HG03025 (cell line): Measurements from ENCODE around the gene PLCH1.

Experiments used
- ATAC-seq: cut with Tn5 transposase; IDR thresholded peaks from one replicate; pipeline ENCODE4 v1.9.1; 2021; ENCODE audit warnings: mild to moderate bottlenecking, moderate library complexity; ENCODE audit not compliant: unreplicated experiment, low FRiP score

PLCH1 gene

GRCh38 chr3:155494332-155494731, 250.5 kb downstream of the PLCH1 start:
- ATAC-seq, result no peak

DNA sequence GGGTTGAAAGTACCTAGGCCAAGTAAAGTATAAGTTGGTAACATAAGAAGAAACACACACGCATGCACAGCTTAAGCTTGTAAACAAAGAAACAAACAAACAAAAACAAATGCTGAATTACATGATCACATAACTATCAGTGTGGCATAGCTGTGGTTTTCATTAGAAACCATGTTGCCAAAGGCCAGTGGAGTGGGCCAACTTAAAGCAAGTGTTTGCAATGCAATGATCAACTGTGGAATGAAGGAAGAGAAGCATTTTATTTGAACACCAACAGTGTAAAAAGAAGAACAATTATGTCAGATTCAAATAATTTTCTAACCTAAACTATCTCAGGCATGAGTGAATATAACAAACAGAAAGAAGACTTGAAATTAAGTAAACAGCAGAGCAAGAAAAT, 252.0 kb downstream of the PLCH1 start:
- ATAC-seq, result no peak

GRCh38 chr3:155491696-155492095, 253.2 kb downstream of the PLCH1 start:
- no peak for ATAC-seq

DNA sequence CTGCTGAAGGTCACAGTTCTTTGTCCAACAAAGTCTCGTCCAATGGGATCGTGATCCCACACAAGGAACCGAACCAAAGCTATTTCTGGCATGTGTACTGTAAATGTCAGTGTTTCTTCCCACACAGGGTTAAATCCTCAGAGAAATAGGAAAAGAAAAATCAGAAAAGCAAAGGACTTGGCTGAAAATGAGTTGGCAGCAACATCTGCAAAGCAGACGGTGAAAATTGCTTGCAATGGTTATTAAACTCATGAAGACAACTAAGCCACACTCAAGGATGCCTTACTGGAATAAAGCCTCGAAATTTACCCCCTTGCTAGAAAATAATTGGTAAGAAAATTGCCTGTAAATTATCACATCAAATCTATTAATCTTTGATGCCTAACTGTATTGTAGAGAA, 256.2 kb downstream of the PLCH1 start:
- no peak for ATAC-seq

GRCh38 chr3:155485897-155486296, 259.0 kb downstream of the PLCH1 start:
- no peak for ATAC-seq

- no peak for ATAC-seq
These were observed 263.3 kb downstream of the PLCH1 start for GRCh38 chr3:155481591-155481990.

DNA sequence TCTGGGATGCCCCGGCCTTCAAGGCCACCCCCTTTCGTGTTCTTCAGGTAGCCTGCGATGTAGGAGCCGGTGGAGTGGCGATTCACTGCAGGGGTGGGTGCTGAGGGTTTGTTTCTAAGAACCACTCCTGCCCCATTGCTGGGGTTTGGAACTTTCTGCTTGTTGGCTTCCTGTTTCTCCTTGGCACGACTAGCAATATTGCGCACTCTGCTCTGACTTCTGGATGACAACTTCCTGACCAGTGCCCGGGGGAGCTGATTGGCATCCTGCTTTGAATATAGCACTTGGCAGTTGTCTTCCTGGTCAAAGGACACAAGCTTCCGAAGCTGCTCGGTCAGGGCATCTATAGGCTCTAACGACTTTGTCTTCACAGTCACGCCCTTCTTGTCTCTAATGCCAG, 263.8 kb downstream of the PLCH1 start:
- no peak for ATAC-seq

DNA sequence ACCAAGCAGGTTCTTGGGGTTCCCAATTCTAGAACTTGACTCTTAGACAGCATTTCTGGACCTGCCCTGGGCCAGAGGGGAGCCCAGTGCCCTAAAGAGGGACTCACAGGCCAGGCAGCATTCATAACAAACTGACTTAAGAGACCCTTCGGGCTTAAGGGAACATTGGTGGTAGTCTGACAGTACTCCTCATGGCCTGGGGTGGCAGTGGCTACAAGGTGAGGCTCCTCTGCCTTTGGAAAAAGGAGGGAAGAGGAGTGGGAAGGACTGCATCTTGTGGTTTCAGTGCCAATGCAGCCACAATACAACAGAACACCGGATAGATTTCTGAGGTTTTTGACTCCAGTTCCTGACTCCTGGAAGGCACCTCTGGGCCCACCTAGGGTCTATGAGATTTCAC, 279.2 kb downstream of the PLCH1 start:
- ATAC-seq, result no peak

- no peak for ATAC-seq
These were observed 282.2 kb downstream of the PLCH1 start for GRCh38 chr3:155462672-155463071.

DNA sequence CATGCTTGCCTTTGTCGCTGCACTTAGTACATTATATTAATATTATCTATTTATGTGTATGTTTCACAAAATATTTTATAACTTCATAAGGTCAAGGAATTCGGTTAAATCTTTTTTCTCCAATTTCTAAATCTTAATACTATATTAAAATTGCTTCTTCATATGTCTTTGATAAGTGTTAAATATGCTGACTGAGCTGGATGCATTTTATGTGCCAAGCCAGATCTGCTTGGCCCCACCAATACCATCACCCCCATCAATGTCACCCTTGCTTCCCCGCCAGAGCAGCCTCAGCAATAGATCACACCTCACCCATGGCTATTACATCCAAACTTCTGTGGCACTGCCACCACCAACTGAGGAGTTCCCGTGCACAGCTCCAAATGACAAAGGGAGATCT, 287.3 kb downstream of the PLCH1 start:
- no peak for ATAC-seq

- ATAC-seq, result no peak
These were observed 289.1 kb downstream of the PLCH1 start for GRCh38 chr3:155455765-155456164.

- no peak for ATAC-seq
These were observed 291.4 kb downstream of the PLCH1 start for GRCh38 chr3:155453512-155453911.

DNA sequence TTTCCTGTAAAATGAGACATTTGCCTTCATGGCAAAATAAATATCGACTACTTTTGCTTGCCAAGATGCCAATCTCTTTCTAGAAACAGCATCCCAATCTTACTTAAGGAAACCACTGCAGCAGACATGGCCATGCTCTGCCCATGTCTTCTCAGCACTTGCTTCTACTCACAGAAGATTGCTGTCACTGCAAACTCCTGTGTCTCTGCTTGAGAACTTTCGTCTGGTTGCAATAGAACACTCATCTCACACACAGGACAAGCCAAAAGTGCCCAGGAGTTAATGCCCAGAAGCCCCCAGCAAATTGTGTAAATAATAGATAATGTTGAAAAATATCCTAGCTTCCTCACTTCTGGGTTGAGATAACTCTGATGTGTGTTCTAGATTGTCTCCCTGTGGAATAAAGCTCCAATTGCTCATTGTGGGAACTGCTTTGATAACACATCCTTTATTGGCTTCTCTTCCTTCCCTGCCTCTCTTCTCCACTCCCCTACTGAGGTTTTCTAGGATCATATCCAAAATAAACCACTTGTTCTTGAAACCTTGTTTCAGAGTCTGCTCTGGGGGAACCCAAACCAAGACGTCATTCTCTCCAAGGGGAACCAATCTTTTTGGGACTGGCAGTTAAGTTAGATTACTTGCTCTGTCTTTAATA, 295.1 kb downstream of the PLCH1 start:
- ATAC-seq, result no peak

DNA sequence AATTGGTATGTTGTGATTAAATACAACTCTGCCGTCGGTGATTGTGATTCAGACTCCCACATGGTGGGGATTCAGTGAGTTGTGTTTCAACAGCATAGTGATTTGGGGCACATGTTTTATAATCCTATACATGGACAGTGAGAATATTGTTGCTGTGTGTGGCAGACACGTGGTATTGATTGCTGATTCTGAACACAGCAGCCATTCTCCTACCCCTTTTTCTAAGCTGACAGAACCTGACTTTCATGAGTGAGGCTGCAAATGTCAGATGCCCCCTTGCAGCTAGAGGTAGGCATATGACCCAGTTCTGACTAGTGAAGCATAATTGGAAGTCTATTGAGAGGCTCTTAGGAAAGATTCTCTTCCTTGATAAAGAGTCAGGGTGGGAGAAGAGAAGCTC, 296.3 kb downstream of the PLCH1 start:
- ATAC-seq, result no peak

GRCh38 chr3:155446366-155446765, 298.5 kb downstream of the PLCH1 start:
- no peak for ATAC-seq

- ATAC-seq, result no peak
These were observed 300.1 kb downstream of the PLCH1 start for GRCh38 chr3:155444771-155445170.

GRCh38 chr3:155443815-155444214, 301.1 kb downstream of the PLCH1 start:
- no peak for ATAC-seq

DNA sequence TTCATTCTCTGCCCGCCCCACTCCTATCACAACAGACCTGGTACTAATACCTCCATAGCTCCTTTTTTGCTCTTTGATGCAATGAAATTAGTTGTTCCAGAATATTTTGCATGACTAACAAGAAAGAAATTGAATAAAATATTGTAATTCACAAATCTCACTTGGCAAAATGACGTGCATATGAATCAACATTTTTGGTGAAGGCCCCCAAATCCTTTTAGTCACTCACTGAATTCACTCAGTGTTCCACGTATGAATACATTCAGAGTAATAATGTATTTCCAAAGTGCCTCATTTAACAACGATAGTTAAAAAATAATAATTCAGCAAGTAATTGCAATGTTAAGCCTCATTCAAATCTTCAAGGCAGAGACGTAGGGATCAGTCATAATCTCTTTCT, 302.8 kb downstream of the PLCH1 start:
- ATAC-seq, result no peak

DNA sequence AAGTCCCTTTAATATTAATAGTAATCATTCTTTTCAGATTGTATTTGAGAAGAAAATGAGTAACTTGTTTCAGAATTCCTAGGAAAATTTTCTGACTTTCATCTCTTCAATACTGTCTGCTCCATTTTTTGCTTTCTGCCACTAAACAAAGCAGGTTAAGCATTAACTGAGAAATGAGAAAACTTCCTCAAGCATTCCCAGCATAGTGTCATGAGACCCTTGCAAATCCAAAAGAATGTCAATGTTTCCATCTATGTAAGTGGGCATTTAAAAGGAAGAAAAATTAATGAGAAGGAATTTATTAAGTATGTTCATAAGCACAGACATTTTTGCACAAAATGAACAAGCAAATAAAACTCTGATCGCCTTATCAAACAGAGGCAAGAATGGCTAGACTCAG, 303.4 kb downstream of the PLCH1 start:
- no peak for ATAC-seq

DNA sequence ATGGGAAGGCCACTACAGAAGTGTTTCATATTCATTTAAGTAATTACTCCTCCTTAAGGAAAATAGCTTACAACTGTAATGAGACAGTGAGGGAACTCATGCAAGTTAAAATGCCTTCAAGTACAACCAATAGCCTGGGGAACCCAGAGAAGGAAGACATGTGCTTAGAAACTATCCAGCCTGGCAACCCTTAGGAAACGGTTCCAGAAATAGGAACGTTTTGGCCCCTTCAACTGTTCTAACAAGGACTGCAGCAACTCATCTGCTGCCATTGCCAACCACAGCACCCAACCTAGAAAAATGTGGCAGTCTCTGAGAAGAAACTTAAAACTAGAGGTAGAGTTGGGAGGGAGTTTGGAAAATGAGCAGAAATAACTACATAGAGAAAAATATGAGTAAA, 303.8 kb downstream of the PLCH1 start:
- ATAC-seq, result no peak

GRCh38 chr3:155435821-155436220, 309.1 kb downstream of the PLCH1 start:
- no peak for ATAC-seq

DNA sequence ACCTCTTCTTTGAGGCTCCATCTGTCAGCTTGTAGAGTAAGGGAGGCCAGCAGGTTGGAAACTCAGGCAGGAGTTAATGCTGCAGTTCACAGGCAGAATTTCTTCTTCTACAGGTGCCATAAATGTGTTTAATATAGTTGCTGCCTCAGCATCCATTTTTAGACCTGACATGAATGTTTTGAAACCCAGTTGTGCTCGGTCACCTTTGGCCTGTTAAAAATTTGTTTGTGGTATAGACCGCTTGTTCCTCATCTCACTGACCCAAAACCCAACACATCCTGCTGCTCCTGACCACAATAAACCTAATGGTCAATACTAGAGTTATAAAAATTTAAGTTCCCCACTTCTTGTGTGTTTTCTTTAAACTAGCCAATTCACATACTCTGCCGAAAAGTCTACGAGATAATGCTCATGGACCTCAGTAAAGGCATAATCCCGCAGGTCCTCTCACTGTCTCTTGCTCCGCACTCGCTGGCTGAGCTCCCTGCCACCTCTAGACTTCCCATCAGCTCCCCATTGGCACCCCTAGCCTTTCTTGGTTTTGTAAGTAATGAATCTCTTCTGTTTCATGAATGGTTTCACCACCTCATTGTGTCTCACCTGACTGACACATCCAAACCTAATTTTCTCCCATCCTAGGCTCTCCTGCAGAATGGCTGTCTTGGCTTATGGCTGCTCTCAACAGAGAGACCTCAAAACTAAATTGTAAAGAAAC, 312.9 kb downstream of the PLCH1 start:
- ATAC-seq, result no peak
